ENCODE data around the gene PAIP2.

DNA sequence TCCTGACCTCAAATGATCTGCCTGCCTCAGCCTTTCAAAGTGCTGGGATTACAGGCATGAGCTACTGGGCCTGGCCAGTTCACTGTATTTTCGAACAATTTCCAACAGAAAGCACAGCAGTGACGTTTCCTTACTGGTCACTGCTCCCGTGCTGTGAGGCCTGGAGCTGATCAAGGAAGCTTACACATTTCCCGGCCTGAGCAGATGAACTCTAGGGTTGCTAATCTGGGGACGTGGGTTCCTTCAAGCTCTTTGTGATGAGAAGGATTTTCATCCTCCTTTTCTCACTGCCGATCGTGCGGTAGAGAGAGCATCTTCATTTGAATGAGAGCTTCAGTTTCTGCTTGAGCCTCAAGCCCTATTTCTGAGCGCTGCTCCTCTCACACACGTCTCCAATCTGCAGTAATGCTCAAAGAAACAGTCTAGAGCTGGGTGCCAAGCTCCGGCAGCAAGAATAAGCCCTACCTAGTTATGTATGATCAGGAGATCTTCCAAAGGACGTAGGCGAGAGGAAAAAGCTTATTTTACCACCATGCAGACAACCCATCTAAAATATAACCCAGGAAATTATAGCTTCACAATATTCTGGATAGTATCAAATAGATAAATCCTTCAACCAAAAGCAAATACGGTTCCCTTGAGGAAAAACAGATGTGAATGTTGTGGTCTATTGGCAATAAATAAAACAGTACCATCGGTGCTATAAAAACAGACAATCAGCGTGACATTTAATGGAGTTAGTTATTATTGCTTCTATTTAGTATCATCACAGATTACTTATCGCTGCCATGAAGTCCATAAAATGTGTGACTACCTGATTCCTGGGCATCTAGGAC is 69.6 kb downstream of the PAIP2 start:
- no peak for TF ChIP-seq POLR2A (IDR thresholded peaks at IDR 0.05)
- TF ChIP-seq, protein P1, sequence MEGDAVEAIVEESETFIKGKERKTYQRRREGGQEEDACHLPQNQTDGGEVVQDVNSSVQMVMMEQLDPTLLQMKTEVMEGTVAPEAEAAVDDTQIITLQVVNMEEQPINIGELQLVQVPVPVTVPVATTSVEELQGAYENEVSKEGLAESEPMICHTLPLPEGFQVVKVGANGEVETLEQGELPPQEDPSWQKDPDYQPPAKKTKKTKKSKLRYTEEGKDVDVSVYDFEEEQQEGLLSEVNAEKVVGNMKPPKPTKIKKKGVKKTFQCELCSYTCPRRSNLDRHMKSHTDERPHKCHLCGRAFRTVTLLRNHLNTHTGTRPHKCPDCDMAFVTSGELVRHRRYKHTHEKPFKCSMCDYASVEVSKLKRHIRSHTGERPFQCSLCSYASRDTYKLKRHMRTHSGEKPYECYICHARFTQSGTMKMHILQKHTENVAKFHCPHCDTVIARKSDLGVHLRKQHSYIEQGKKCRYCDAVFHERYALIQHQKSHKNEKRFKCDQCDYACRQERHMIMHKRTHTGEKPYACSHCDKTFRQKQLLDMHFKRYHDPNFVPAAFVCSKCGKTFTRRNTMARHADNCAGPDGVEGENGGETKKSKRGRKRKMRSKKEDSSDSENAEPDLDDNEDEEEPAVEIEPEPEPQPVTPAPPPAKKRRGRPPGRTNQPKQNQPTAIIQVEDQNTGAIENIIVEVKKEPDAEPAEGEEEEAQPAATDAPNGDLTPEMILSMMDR (IDR thresholded peaks at IDR 0.05), result no peak
- TF ChIP-seq EP300 (IDR thresholded peaks at IDR 0.05; ENCODE audit: low read depth), result no peak

Data from transverse colon (tissue), 3 donors.